DOHH2 (cell line): ENCODE measurements around the gene UNC13A.

Experiments
- EZH2phosphoT487 ChIP-seq: fragments of 200-600 bp; sonication (generic); IDR thresholded peaks from 2 replicates; pipeline ENCODE4 v1.6.1; 2017; ENCODE audit warnings: borderline replicate concordance, mild to moderate bottlenecking, antibody characterized with exemption, low read length, moderate library complexity, mixed read lengths
- TF ChIP-seq, protein P1 (sequence below): fragments of 200-600 bp; sonication (generic); IDR thresholded peaks from one replicate; pipeline ENCODE4 v1.5.1; 2014; ENCODE audit warnings: antibody characterized with exemption, mild to moderate bottlenecking, low read depth, low read length; ENCODE audit not compliant: poor library complexity, severe bottlenecking

- TF ChIP-seq, protein P1, sequence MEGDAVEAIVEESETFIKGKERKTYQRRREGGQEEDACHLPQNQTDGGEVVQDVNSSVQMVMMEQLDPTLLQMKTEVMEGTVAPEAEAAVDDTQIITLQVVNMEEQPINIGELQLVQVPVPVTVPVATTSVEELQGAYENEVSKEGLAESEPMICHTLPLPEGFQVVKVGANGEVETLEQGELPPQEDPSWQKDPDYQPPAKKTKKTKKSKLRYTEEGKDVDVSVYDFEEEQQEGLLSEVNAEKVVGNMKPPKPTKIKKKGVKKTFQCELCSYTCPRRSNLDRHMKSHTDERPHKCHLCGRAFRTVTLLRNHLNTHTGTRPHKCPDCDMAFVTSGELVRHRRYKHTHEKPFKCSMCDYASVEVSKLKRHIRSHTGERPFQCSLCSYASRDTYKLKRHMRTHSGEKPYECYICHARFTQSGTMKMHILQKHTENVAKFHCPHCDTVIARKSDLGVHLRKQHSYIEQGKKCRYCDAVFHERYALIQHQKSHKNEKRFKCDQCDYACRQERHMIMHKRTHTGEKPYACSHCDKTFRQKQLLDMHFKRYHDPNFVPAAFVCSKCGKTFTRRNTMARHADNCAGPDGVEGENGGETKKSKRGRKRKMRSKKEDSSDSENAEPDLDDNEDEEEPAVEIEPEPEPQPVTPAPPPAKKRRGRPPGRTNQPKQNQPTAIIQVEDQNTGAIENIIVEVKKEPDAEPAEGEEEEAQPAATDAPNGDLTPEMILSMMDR: no peak
- no peak for TF ChIP-seq EZH2phosphoT487
Observed at GRCh38 chr19:17611462-17612244, 76.5 kb downstream of the UNC13A start.
